Sigmoid colon (tissue), 4 donors: ENCODE results near the gene ASPM.

ENCODE experiments used
- POLR2A ChIP-seq, 2 donors: fragments of 450-650 bp; IDR thresholded peaks; one replicate each; pipeline ENCODE4 v1.6.1; 2016; ENCODE audit warnings: antibody characterized with exemption in 2 of 2, mild to moderate bottlenecking in 2 of 2, moderate library complexity in 2 of 2
- POLR2AphosphoS5 ChIP-seq, 4 donors: sonication (generic); formaldehyde crosslinking; IDR thresholded peaks; one replicate each; pipeline ENCODE4 v1.6.1; 2017; ENCODE audit warnings: antibody characterized with exemption in 4 of 4
- TF ChIP-seq, protein P1 (sequence below), 4 experiments: fragments of 450-650 bp in 3 of 4; fragments of 200-600 bp in 1 of 4; IDR thresholded peaks; one replicate each; pipeline ENCODE4 v1.5.1; 2016 to 2019; ENCODE audit warnings: antibody characterized with exemption in 4 of 4, mild to moderate bottlenecking in 3 of 4, moderate library complexity in 2 of 4

DNA sequence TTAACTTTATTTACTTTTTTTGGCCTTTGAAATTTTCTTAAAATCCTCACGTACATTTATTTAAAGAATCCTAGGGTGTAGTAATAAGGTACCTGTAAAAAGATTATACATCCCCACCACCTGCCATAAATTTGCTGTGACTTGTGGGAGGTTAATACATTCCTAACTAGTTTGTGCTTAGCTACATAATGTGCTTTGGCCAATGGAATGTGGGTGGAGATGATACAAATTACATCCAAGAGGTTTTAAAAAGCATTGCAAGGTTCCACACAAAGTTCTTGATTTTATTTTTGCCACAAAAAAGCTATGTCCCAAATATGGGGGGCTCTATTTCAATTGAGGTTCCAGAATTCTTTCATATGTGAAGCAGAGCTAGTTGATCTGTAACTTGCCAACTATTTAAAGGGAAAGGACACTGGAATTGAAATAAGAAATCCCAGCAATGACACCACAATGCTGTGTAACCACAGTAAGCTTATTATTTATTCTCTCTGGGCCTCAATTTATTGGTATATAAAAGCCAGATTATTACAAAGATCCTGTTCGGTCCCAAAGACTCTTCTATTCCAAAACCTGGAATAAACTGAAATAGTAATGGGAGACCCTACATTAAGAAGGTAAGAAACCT is 15.7 kb downstream of the ASPM start:
- TF ChIP-seq, protein P1, sequence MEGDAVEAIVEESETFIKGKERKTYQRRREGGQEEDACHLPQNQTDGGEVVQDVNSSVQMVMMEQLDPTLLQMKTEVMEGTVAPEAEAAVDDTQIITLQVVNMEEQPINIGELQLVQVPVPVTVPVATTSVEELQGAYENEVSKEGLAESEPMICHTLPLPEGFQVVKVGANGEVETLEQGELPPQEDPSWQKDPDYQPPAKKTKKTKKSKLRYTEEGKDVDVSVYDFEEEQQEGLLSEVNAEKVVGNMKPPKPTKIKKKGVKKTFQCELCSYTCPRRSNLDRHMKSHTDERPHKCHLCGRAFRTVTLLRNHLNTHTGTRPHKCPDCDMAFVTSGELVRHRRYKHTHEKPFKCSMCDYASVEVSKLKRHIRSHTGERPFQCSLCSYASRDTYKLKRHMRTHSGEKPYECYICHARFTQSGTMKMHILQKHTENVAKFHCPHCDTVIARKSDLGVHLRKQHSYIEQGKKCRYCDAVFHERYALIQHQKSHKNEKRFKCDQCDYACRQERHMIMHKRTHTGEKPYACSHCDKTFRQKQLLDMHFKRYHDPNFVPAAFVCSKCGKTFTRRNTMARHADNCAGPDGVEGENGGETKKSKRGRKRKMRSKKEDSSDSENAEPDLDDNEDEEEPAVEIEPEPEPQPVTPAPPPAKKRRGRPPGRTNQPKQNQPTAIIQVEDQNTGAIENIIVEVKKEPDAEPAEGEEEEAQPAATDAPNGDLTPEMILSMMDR (IDR thresholded peaks at IDR 0.05) = no peak
- TF ChIP-seq POLR2AphosphoS5 (IDR thresholded peaks at IDR 0.05) = no peak
- no peak for TF ChIP-seq POLR2A (IDR thresholded peaks at IDR 0.05)
